ELF-1 (cell line): ENCODE results near the gene HLA-A.
"Not testable (repeated sequence)": the region's sequence is repeated elsewhere in the genome, so short reads cannot be mapped to it uniquely, and the experiment has no call there.

ENCODE experiments used
- DNase-seq: peaks from one replicate; pipeline ENCODE4 v3.0.0-alpha.2; 2016; ENCODE audit warnings: low read depth, low spot score

The HLA-A gene

DNA sequence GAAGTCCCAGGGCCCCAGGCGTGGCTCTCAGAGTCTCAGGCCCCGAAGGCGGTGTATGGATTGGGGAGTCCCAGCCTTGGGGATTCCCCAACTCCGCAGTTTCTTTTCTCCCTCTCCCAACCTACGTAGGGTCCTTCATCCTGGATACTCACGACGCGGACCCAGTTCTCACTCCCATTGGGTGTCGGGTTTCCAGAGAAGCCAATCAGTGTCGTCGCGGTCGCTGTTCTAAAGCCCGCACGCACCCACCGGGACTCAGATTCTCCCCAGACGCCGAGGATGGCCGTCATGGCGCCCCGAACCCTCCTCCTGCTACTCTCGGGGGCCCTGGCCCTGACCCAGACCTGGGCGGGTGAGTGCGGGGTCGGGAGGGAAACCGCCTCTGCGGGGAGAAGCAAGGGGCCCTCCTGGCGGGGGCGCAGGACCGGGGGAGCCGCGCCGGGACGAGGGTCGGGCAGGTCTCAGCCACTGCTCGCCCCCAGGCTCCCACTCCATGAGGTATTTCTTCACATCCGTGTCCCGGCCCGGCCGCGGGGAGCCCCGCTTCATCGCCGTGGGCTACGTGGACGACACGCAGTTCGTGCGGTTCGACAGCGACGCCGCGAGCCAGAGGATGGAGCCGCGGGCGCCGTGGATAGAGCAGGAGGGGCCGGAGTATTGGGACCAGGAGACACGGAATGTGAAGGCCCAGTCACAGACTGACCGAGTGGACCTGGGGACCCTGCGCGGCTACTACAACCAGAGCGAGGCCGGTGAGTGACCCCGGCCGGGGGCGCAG, at the start of gene HLA-A:
Gene HLA-A, plus strand, starts transcription at position 258 of the 778 bp plus-strand sequence. Its CDS starts 22 bp downstream, at position 280.
- peak; percentile 81 for DNase-seq

GRCh38 chr6:29892696-29893095, 49.6 kb upstream of the HLA-A start:
- no peak for DNase-seq

- DNase-seq, result no peak
Observed at GRCh38 chr6:29899281-29899680, 43.1 kb upstream of the HLA-A start.

GRCh38 chr6:29905286-29905685, 37.0 kb upstream of the HLA-A start:
- no peak for DNase-seq

DNA sequence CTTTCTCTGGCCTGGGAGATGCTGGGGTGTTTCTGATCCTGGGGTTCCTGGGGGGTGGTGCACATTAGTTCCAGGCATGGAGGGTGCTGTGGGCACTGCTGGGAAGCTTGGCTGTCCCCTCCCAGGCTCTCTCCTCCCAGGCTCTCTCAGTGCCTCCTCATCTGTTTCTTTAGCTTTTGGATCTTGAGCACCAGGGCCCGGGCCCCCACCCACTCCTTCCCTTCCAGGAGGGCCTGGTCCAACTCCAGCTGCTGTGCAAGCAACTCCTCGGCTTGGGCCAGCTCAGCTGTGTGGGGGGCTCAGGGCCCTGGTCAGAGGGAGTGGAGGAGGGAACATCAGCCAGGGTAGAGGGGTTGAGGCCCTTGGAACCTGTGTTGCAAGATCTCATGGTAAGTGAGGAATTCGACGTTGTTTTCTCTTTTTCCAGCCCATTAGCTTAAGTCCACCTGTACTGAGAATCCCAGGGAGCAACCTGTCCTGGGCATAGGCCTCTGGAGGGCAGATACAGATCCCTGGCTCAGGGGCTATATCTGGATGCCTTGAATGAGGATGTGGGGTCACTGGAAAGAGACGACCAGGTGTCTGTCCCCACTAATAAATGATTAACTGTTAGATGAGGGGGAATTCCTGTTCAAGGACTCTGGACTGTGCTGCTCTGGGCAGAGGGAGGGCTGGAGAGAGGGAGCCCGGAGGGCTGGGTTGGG, 34.5 kb upstream of the HLA-A start:
- DNase-seq, result no peak

GRCh38 chr6:29908341-29908662, 34.0 kb upstream of the HLA-A start:
- no peak for DNase-seq

DNA sequence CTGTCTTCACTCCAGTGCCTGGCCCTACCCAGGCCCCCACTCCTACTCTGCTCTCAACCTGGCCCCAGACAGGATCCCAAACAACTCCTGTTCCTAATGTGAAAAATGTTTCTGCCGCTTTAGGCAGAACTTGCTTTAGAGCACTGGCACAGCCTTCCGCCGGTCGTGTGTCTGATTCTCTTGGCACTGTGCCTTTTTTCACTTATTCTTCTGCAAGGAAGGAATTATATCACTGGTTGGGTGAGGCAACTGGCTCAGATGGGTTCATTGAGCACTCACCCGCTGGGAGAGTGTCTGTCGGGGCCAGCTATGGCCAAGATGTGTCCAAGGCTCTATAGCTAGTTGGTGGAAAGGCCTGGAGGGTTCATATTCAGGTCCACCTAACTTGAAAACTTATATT, 33.6 kb upstream of the HLA-A start:
- DNase-seq, result no peak

GRCh38 chr6:29909985-29910384, 32.3 kb upstream of the HLA-A start:
- DNase-seq, result no peak

- DNase-seq, result no peak
Observed at GRCh38 chr6:29912840-29913239, 29.5 kb upstream of the HLA-A start.

- DNase-seq, result no peak
Observed at GRCh38 chr6:29916741-29917140, 25.6 kb upstream of the HLA-A start.

- DNase-seq, result no peak
Observed at GRCh38 chr6:29917857-29918256, 24.5 kb upstream of the HLA-A start.

DNA sequence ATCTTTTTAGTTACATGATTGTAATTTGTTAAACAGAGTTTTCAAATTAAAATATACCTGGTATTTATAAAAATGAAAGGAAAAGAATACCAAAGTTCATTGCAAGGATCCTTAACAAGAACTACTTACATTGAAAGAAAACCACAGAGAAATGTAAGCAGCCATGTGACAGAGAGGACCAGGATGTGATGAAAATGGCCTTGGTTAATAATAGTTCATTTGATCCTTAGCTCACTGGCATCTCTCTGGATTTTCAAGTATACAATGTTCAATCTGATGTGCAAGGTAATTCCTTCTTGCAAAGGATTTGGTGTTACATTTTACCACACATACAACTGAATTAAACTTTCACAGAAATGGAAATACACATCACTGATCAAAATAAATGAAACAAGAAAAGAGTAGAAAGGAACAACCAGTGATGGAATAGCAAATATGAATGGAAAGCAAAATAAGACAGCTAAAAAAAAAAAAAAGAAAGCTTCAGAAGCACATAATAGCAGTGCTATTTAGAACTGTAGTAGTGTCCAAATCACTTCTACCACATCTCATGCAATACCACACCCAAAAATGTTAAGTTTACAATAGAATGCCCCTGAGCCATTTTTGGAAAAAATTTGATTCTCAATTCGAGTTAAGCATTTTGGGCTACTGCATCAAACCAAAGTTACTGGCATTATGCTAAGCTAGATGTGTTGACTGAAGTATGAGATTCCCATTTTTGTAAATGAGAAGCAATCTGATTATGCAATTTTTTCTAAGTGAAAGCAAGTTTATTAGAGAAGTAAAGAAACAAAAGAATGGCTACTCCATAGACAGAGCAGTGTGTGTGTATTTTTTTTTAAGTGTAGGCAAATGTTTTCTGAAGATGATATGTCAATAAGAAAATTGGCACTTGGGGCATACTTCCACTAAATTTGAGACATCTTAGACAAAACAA, 22.6 kb upstream of the HLA-A start:
- no peak for DNase-seq

DNA sequence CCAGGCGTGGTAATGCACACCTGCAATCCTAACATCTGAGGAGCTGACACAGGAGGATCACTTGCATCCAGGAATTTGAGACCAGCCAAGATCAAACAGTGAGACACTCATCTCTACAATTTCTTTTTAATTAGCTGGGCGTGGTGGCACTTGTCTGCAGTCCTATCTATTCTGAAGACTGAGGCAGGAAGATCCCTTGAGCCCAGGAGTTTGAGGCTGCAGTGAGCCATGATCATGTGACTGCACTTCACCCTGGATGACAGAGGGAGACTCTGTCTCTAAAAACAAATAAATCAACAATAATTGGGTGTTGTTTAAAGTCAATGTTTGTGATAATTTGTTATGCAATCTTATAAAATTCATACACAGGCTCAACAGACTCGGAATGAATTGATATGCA, 18.0 kb upstream of the HLA-A start:
- no peak for DNase-seq

DNA sequence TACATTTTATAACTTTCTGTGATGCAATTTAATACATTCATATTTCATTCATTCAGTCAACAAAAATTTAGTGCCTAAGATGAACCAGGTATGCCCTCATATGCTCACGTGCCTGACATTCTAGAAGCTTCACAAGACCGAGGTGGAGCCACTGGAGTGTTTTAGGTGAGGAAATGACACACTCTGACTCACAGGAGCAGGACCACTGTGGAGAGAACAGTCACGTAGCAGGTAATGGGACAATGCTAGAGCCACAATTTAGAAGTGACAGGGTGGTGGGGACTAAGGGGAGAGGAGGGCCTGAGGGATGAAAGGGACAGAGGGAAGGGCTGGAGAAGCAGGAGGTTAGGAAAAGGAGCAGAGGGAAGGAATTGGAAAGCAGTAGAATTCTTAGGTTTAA, 17.6 kb upstream of the HLA-A start:
- no peak for DNase-seq

- DNase-seq, result no peak
Observed at GRCh38 chr6:29925321-29925720, 17.0 kb upstream of the HLA-A start.

DNA sequence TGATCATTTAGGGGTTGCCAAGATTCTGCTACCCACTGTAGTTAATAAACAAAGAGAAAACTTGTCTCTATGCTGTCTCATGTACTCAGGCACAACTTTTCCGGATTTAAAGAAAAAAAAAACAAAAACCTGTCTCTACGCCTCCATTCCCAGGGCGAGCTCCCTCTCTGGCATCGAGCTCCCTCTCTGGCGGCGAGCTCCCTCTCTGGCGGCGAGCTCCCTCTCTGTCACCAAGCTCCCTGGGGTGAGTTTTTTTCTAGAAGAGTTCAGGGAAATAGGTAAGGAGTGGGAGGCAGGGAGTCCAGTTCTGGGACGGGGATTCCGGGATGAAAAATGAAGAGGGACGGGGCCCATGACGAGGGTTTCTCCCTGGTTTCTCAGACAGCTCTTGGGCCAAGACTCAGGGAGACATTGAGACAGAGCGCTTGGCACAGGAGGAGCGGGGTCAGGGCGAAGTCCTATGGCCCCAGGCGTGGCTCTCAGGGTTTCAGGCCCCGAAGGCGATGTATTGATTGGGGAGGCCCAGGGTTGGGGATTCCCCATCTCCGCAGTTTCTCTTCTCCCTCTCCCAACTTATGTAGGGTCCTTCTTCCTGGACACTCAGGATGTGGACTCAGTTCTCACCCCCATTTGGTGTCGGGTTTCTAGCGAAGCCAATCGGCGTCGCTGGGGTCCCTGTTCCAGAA, 16.5 kb upstream of the HLA-A start:
- DNase-seq, result no peak

GRCh38 chr6:29926413-29927274, 15.7 kb upstream of the HLA-A start:
- no peak for DNase-seq

- no peak for DNase-seq
Observed at GRCh38 chr6:29927275-29927569, 15.1 kb upstream of the HLA-A start.

DNA sequence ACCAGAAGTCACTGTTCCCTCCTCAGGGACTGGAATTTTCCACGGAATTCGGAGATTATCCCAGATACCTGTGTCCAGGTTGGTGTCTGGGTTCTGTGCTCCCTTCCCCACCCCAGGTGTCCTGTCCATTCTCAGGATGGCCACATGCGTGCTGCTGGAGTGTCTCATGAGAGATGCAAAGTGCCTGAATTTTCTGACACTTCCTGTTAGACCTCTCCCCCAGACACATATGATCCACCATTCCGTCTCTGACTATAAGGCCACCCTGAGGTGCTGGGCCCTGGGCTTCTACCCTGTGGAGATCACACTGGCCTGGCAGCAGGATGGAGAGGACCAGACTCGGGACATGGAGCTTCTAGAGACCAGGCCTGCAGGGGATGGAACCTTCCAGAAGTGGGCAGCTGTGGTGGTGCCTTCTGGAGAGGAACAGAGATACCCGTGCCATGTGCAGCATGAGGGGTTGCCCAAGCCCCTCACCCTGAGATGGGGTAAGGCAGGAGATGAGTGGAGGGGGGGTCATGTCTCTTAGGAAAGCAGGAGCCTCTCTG, 14.4 kb upstream of the HLA-A start:
- DNase-seq, result no peak

- not testable (repeated sequence) for DNase-seq
Observed at GRCh38 chr6:29930047-29930446, 12.3 kb upstream of the HLA-A start.

DNA sequence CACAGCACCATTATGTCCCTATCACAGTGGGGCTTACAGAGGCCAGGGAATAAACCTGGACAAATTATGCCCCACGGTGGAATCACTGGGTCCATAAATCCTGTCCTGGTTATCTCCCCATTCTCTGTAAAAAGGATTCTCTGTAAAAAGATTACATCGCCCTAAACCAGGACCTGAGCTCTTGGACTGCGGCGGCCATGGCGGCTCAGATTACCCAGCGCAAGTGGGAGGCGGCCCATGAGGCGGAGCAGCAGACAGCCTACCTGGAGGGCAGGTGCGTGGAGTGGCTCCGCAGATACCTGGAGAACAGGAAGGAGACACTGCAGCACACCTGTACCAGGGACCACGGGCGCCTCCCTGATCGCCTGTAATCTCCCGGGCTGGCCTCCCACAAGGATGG, 8.4 kb upstream of the HLA-A start:
- DNase-seq, result no peak
